DMS53 treated with DMSO at 0.1 percent for 48 hours (cell line): ENCODE results near the gene SPG21.
"Not testable (repeated sequence)": the region's sequence is repeated elsewhere in the genome, so short reads cannot be mapped to it uniquely, and the experiment has no call there.

Source experiments
- DNase-seq: peaks from one replicate; lab custom pipeline; 2025; ENCODE audit not compliant: unreplicated experiment; lab: John Stamatoyannopoulos, UW

Gene SPG21, protein sequence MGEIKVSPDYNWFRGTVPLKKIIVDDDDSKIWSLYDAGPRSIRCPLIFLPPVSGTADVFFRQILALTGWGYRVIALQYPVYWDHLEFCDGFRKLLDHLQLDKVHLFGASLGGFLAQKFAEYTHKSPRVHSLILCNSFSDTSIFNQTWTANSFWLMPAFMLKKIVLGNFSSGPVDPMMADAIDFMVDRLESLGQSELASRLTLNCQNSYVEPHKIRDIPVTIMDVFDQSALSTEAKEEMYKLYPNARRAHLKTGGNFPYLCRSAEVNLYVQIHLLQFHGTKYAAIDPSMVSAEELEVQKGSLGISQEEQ

DNA sequence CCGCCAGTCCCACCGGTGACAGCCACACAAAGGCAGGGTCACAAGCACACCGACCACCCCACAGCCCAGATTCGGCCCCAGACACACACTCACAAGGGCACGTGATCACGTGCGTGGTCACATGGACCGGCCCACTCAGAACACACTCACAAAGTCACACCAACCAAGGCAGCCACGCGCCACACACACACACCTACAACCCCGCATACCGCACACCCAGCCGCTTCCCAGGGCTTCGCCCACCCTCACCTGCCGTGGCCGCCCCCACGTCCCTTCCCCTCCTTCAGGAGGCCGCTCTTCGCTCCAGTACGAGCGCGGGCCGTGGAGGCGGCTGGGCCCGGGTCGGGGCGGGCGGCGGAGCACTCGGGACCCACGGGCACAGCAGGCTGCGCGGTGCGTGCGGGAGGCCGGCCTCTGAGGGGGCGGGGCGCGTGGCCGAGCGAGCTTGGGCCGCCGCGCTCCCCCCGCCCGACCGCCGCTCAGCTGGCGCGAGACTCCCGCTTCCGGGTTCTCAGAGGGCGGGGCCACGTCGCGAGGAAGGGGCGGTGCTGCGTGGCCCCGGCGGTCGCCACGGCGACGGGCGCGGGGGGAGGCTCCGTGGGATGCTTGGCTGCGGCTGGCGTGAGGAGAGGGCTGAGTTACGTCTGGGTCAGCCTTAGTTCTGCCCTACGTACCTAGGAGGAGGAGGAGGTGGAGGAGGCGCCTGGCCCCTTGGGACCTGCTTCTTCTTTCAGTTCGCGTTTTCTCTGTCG, at the start of gene SPG21:
Gene SPG21, minus strand, starts transcription at position 499 of the 752 bp plus-strand sequence. CDS start 6,345 bp downstream, outside the sequence.
- DNase-seq, result peak; percentile 63

GRCh38 chr15:65038836-65039235, 49.1 kb upstream of the SPG21 start:
- DNase-seq, result no peak

- no peak for DNase-seq
These were observed 48.7 kb upstream of the SPG21 start for GRCh38 chr15:65038428-65038827.

DNA sequence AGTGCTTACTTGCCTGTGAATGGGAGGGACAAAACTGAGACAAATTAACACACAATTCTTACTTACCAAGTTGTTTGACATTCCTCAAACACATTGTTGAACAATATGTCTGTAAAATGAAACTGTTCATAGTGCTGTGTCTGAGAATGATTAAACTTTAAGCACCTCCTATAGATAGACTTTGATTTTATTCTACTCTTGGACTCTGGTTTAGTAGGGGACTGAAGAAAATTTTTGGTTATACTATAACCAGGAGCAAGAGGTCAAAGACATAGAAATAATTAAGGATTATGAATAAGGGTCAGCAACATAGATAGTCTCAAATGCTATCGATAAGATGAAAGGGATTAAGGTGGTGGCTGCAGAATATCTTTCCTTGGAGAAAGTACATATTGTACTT, 47.6 kb upstream of the SPG21 start:
- DNase-seq, result no peak

DNA sequence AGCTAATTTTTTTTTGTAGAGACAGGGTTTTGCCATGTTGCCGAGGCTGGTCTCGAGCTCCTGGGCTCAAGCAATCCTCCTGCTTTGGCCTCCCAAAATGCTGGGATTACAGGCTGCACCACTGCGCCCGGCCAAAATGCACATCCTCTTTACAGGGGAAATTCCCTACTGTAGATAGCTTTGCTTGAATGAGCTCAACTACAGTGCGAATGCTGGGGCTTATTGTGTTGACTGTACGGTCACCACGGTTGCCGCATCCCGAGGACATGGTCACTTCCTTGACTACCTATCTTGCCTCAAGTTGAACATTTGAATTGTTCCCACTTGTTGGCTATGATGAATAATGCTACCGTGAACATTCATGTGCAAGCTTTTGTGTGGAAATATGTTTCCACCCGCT, 45.0 kb upstream of the SPG21 start:
- no peak for DNase-seq

DNA sequence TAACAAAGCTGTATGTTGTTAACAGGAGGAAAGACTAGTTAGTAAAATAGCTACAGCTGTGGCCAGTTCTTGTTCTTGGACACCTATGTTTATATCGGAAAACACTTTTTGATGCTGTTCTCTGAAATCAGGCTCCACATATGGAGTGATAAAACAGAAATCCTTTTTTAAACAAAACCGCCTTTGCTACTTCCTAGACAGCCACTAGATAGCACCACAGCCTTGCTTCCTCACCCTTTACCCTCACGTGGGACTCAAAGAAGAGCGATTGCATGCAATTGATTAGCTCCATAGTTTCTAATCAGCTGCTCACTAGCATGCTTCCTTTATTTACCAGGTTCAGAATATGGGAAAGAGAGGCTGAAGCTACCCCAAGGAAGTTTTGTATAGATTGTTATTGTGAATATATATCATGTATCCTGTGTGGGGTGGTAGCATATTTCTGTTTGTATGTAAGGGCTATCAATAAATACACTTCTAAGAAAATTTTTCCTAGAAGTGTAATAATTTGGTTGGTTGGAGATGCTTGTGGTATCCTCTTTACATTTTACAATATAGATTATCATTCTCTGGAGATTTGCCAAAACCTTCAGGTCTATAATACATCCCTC, 44.0 kb upstream of the SPG21 start:
- DNase-seq, result peak; percentile 4

- peak; percentile 55 for DNase-seq
These were observed 43.3 kb upstream of the SPG21 start for GRCh38 chr15:65032801-65033537.

DNA sequence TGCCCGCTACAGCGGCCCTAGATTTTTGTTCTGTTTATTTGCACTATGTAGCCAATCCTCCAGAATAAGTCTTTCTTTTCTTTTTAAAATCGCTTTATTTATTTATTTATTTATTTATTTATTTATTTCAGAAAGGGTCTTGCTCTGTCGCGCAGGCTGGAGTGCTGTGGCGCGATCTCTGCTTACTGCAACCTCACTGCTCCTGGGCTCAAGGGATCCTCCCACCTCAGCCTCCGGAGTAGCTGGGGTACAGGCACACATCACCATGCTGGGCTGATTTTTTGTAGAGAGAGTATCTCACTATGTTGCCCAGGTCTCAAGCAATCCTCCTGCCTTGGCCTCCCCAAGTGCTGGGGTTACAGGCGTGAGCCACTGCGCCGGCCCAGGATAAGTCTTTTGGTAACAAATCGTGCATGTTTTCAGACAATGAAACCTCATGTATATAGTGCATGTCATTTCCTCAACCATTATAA, 40.1 kb upstream of the SPG21 start:
- peak; percentile 8 for DNase-seq

- peak; percentile 8 for DNase-seq
These were observed 39.4 kb upstream of the SPG21 start, which contains the start of gene MTFMT for GRCh38 chr15:65028921-65029735. Gene MTFMT (minus strand): TSS chr15:65029639. CDS start chr15:65029613, 26 bp downstream.

DNA sequence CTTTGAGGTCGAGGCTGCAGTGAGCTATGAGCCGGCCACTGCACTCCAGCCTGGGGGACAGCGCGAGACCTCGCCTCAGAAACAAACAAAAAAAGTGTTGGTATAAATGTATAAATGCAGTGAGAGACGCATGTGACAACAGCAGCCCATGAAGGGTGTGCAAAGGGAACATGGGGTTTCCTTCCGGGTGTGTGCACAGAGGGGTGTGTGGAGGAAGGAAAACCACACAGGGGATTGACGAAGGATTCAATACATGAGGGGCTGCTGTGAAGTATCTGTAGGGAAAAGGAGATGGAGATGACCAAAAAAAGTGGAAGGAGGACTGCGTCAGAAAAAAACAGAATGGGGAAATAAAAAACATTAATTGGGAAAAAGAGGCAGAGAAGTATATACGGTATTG, 38.6 kb upstream of the SPG21 start:
- DNase-seq, result no peak

DNA sequence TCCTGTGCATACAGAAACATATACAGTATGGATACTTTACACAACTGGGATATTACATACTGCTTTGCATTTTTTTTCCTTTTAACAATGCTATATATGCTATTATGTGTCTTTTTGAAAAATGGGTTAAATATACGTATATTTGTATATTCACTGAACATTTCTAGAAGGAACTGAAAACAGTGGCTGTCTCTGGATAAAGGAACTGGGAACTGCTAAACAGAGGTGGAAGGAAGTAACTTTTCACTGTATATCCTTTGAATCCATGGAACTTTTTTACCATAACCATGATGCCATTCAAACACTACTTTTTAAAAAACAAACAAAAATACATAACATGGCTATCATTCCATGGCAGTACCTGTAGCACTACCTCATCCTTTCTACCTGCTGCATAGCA, 37.9 kb upstream of the SPG21 start:
- no peak for DNase-seq

GRCh38 chr15:65026756-65027155, 37.0 kb upstream of the SPG21 start:
- no peak for DNase-seq

DNA sequence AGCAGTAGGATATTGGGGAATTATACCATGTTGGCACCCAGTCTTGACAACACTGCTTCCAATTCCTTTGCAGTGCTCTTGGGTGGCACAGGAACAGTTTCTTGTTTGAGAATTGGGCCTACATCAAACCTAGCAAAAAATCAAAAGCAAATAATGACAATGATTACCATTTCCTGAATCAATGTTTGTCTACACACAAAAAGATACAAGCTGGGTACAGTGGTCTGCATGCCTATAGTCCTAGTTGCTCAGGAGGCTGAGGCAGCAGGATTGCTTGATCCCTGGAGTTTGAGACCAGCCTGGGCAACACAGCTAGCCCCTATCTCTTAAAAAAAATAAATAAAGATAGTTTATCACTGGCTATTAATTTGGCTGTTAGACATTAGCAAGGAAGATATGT, 31.8 kb upstream of the SPG21 start:
- DNase-seq, result no peak

GRCh38 chr15:65020419-65020818, 30.7 kb upstream of the SPG21 start:
- DNase-seq, result no peak

GRCh38 chr15:65011198-65011597, 21.5 kb upstream of the SPG21 start:
- DNase-seq, result not testable (repeated sequence)

DNA sequence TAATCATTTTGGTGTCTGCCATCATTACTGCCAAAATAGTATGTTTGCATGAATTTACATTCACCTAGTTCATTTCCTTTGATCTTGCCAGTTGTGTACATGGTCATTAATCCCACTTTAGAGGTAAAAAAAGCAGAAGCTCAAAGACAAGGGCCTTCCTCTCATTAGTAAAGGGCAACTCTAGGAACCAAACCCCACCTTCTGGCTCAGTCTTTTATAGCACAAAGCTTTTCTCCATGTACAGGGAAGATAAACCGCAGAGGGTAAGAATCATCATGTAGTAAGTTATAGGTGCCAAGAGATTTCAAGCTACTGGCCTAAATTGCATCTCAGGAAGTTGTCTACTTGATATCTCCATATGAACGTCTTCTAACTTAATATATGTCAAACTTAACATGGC, 19.3 kb upstream of the SPG21 start:
- DNase-seq, result no peak

- no peak for DNase-seq
These were observed 17.2 kb upstream of the SPG21 start for GRCh38 chr15:65006876-65007275.

- no peak for DNase-seq
These were observed 15.3 kb upstream of the SPG21 start for GRCh38 chr15:65004993-65005392.

DNA sequence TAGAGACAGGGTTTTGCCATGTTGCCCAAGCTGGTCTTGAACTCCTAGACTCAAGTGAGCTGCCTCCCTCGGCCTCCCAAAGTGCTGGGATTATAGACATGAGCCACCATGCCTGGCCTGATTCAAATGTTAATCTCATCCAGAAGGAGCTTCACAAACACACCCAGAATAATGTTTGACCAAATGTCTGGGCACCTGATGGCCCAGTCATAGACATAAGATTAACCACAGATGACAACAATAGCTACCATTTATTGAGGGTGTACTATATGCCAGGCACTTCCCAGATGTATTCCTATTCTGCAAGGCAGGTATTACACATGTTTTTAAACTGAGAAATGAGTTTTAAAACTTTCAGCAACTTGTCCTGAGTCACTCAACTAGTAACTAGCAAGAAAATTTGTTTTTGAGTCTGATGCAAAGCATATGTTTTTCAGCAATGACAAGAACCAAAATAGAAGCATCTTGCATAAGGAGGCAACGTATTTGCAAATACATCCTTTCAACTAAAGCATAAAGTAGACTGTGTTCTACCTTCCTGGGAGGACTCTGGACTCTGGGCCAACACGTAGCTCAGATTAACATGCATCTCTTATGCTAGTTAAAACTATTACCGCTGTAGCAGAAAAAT, 8.1 kb upstream of the SPG21 start:
- no peak for DNase-seq

GRCh38 chr15:64997066-64997465, 7.4 kb upstream of the SPG21 start:
- DNase-seq, result no peak
